H1 (cell line): ENCODE data around the gene BCAR3. TPM values are rescaled to one million over a fixed set of nuclear protein-coding genes. Genes with fewer than 3 reads are reported as not detected.

Experiments used
- CTCF ChIA-PET: fragments of 300-600 bp; sonication (Branson Sonifier 250); formaldehyde crosslinking; loops from one replicate; lab custom pipeline; 2021; ENCODE audit not compliant: partially characterized antibody; lab: Charles Lee
- POLR2A ChIA-PET: fragments of 300-600 bp; sonication (Branson Sonifier 250); formaldehyde crosslinking; loops from one replicate; lab custom pipeline; 2021; ENCODE audit warnings: inconsistent platforms; ENCODE audit not compliant: partially characterized antibody; lab: Charles Lee
- DNase-seq, 2 experiments: peaks; one replicate each; pipeline versions ENCODE4 v3.0.0 to v3.0.0-alpha.2; 2010 to 2022; ENCODE audit warnings: low spot score in 2 of 2, low read depth in 1 of 2, mixed read lengths in 1 of 2
- FAIRE-seq: peaks from 2 replicates; lab custom pipeline; 2011; peaks lifted over from hg19 to GRCh38; lab: Jason Lieb, UNC
- H2AFZ ChIP-seq: 2 replicates; pipeline ENCODE4 v1.8.1; 2012; ENCODE audit warnings: low read length, inconsistent platforms
- H2AK5ac ChIP-seq: 2 replicates; pipeline ENCODE4 v1.6.1; 2013; ENCODE audit warnings: low read depth, low read length
- H2BK120ac ChIP-seq: replicated peaks from 2 replicates; pipeline ENCODE3; 2013; ENCODE audit warnings: low read depth, low read length, inconsistent platforms
- H2BK12ac ChIP-seq: 2 replicates; pipeline ENCODE4 v1.6.1; 2013; ENCODE audit warnings: low read depth, low read length
- H2BK15ac ChIP-seq: 2 replicates; pipeline ENCODE4 v1.6.1; 2013; ENCODE audit warnings: low read length
- H2BK20ac ChIP-seq: 2 replicates; pipeline ENCODE4 v1.6.1; 2013; ENCODE audit warnings: low read length
- H2BK5ac ChIP-seq: 2 replicates; pipeline ENCODE4 v1.6.1; 2013; ENCODE audit warnings: low read depth, low read length
- H3K14ac ChIP-seq: 2 replicates; pipeline ENCODE4 v1.6.1; 2013; ENCODE audit warnings: inconsistent platforms; ENCODE audit not compliant: insufficient read length
- H3K18ac ChIP-seq: 2 replicates; pipeline ENCODE4 v1.6.1; 2013; ENCODE audit warnings: low read length; ENCODE audit errors: extremely low read depth
- H3K23ac ChIP-seq: 2 replicates; pipeline ENCODE4 v1.6.1; 2013; ENCODE audit warnings: inconsistent platforms; ENCODE audit not compliant: insufficient read length
- H3K23me2 ChIP-seq: 2 replicates; pipeline ENCODE4 v1.6.1; 2013; ENCODE audit warnings: low read depth, low read length
- H3K27ac ChIP-seq: 2 replicates; pipeline ENCODE4 v1.6.1; 2011; ENCODE audit warnings: low read depth, low read length, inconsistent platforms
- H3K27me3 ChIP-seq, 4 experiments: replicated peaks in 1 of 4; 1 replicate in 1 of 4; 2 replicates in 3 of 4; pipeline versions ENCODE4 v1.6.1 to v1.8.1; 2011 to 2013; ENCODE audit warnings: low read length in 3 of 4, mild to moderate bottlenecking in 3 of 4, inconsistent platforms in 2 of 4, mixed read lengths in 2 of 4, moderate library complexity in 1 of 4; ENCODE audit not compliant: control insufficient read depth in 3 of 4, insufficient read depth in 3 of 4; ENCODE audit errors: extremely low read depth in 1 of 4
- H3K36me3 ChIP-seq, 4 experiments: 2 replicates each; pipeline versions ENCODE4 v1.6.1 to v1.8.1; 2011 to 2013; ENCODE audit warnings: mild to moderate bottlenecking in 4 of 4, low read length in 3 of 4, moderate library complexity in 2 of 4, control low read depth in 1 of 4, inconsistent platforms in 1 of 4; ENCODE audit not compliant: insufficient read depth in 4 of 4, control insufficient read depth in 2 of 4
- H3K4ac ChIP-seq: replicated peaks from 2 replicates; pipeline ENCODE3; 2013; ENCODE audit warnings: low read length, low read depth, mixed read lengths, inconsistent platforms; ENCODE audit not compliant: insufficient read length
- H3K4me1 ChIP-seq, 4 experiments: replicated peaks in 1 of 4; 1 replicate in 1 of 4; 2 replicates in 3 of 4; pipeline versions ENCODE4 v1.6.1 to v1.8.1; 2011 to 2013; ENCODE audit warnings: low read length in 3 of 4, inconsistent platforms in 2 of 4, mixed read lengths in 1 of 4; ENCODE audit not compliant: insufficient read depth in 4 of 4, control insufficient read depth in 3 of 4
- H3K4me2 ChIP-seq, 2 experiments: 2 replicates each; pipeline versions ENCODE4 v1.6.1 to v1.8.1; 2011 to 2013; ENCODE audit warnings: low read depth in 2 of 2, low read length in 2 of 2, control low read depth in 1 of 2, inconsistent platforms in 1 of 2, mild to moderate bottlenecking in 1 of 2; ENCODE audit not compliant: insufficient read depth in 1 of 2
- H3K4me3 ChIP-seq, 4 experiments: fragments of 200-600, 300-600 bp in 1 of 4; sonication (generic), shearing (Covaris generic), sonication (Bioruptor Twin) in 1 of 4; 2 replicates each; pipeline versions ENCODE4 v1.5.1 to v1.8.1; 2011 to 2016; ENCODE audit warnings: low read length in 4 of 4, low read depth in 3 of 4, control low read depth in 2 of 4, inconsistent platforms in 2 of 4, mild to moderate bottlenecking in 2 of 4, mixed read lengths in 1 of 4, moderate library complexity in 1 of 4; ENCODE audit not compliant: insufficient read depth in 2 of 4; ENCODE audit errors: extremely low read depth in 1 of 4
- H3K56ac ChIP-seq: replicated peaks from 2 replicates; pipeline ENCODE3; 2013; ENCODE audit warnings: low read depth, mild to moderate bottlenecking, mixed read lengths, low read length, inconsistent platforms; ENCODE audit not compliant: insufficient read length
- H3K79me1 ChIP-seq: 2 replicates; pipeline ENCODE4 v1.6.1; 2013; ENCODE audit warnings: low read depth, low read length, control low read depth
- H3K79me2 ChIP-seq, 2 experiments: 2 replicates each; pipeline versions ENCODE4 v1.6.1 to v1.8.1; 2012 to 2013; ENCODE audit warnings: low read length in 2 of 2, mild to moderate bottlenecking in 2 of 2, inconsistent platforms in 1 of 2; ENCODE audit not compliant: insufficient read depth in 2 of 2, control insufficient read depth in 1 of 2
- H3K9ac ChIP-seq, 4 experiments: replicated peaks in 1 of 4; 1 replicate in 1 of 4; 2 replicates in 3 of 4; pipeline versions ENCODE4 v1.6.1 to v1.8.1; 2011 to 2013; ENCODE audit warnings: low read depth in 3 of 4, low read length in 3 of 4, control low read depth in 2 of 4, mild to moderate bottlenecking in 2 of 4, moderate library complexity in 2 of 4, inconsistent platforms in 1 of 4; ENCODE audit errors: extremely low read depth in 1 of 4
- H3K9me3 ChIP-seq, 2 experiments: 2 replicates each; pipeline versions ENCODE4 v1.6.1 to v1.8.1; 2012 to 2013; ENCODE audit warnings: mild to moderate bottlenecking in 2 of 2, moderate library complexity in 2 of 2, control low read depth in 1 of 2, inconsistent platforms in 1 of 2, low read depth in 1 of 2, low read length in 1 of 2, mixed read lengths in 1 of 2; ENCODE audit not compliant: insufficient read depth in 2 of 2
- H4K20me1 ChIP-seq, 2 experiments: replicated peaks in 1 of 2; 2 replicates each; pipeline versions ENCODE3 to v1.8.1; 2011 to 2013; ENCODE audit warnings: inconsistent platforms in 2 of 2, low read length in 2 of 2, mild to moderate bottlenecking in 1 of 2; ENCODE audit not compliant: insufficient read depth in 2 of 2, control insufficient read depth in 1 of 2
- H4K5ac ChIP-seq: 2 replicates; pipeline ENCODE4 v1.6.1; 2013; ENCODE audit warnings: low read length, low read depth, mixed read lengths, inconsistent platforms; ENCODE audit not compliant: insufficient read length
- H4K8ac ChIP-seq: 2 replicates; pipeline ENCODE4 v1.8.0; 2013; ENCODE audit warnings: mild to moderate bottlenecking, moderate library complexity, low read length, inconsistent platforms; ENCODE audit not compliant: insufficient read depth; ENCODE audit errors: extremely low read depth
- H4K91ac ChIP-seq: replicated peaks from 2 replicates; pipeline ENCODE3; 2013; ENCODE audit warnings: low read length, mixed read lengths, inconsistent platforms; ENCODE audit not compliant: insufficient read length
- CHD2 ChIP-seq: IDR thresholded peaks from 2 replicates; pipeline ENCODE4 v1.6.1; 2012; ENCODE audit warnings: low read length, improper control_type of control experiment
- whole genome bisulfite sequencing, 2 experiments: shearing (Covaris generic) in 1 of 2; methylation state at CpG; one replicate each; pipeline versions ENCODE4 v1.1.6 to v1.1.7; 2013 to 2015; ENCODE audit warnings: low lambda C conversion rate in 2 of 2, mixed read lengths in 2 of 2, inconsistent platforms in 1 of 2, low coverage in 1 of 2, missing lambda C conversion rate in 1 of 2; ENCODE audit not compliant: insufficient replicate concordance in 2 of 2, insufficient coverage in 1 of 2, insufficient read length in 1 of 2; ENCODE audit errors: extremely low coverage in 1 of 2, missing lambda C conversion rate in 1 of 2; 5-methylcytosine and 5-hydroxymethylcytosine counted together
- polyA plus RNA-seq, 7 experiments: library from polyadenylated mRNA; depleted of rRNA in 3 of 7; stranded (reverse) in 5 of 7; unstranded in 2 of 7; fragments of >200 nt in 5 of 7; fragments of 200-250 nt in 2 of 7; gene quantifications; 1 replicate in 5 of 7; 2 replicates in 1 of 7; 4 replicates in 1 of 7; pipeline versions ENCODE4 v1.2.1 to v1.2.3, GENCODE V29; 2011 to 2013; ENCODE audit warnings: missing spikeins in 2 of 7, mixed read lengths in 2 of 7
- total RNA-seq: library from RNA; stranded (reverse); fragmentation: NEBNext Ultra II Directional; extraction: Animal tissue kit (Norgen Biotek cat#: 25700); gene quantifications from 2 replicates; pipeline ENCODE4 v1.2.1, GENCODE V29; 2021

BCAR3 gene
- total and polyA plus RNA-seq, 2 of the 8 experiments (the other 6 are each of a cell fraction or from before 2014, with no cell fraction given): 5.6 to 9.2 TPM

DNA sequence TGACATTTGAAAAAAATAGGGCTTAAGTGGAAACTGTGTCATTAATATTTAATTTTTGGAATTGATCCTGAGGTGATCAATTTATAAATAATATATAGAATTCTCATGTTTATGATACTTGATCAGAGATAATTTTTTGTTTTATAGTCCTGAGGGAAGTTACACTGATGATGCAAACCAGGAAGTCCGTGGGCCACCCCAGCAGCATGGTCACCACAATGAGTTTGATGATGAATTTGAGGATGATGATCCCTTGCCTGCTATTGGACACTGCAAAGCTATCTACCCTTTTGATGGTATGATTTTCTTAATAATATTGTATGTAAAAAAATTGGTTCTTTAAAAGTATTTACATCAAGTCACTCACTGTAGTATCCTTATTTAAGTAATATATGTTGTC lies 132.5 kb downstream of the BCAR3 start:
- Histone ChIP-seq H3K56ac (no peak overlapping the region), H2AK5ac (no peak overlapping the region), H3K27me3 (no peaks in the 10 kb centered on the region), H4K8ac (no peak overlapping the region), H3K36me3 (peaks cover 2 to 86% (median 35%) of the 10 kb centered on the region in 4 experiments), H2AFZ (no peak overlapping the region), H3K79me1 (no peaks in the 10 kb centered on the region; the same call in 1 of the 2 replicates), H2BK15ac (no peak overlapping the region), H3K4me2 (no peak overlapping the region), H4K5ac (no peak overlapping the region), H4K20me1 (peaks cover 0 to 7% of the 10 kb centered on the region in 2 experiments), H3K4me3 (no peak overlapping the region), H2BK12ac (no peak overlapping the region), H3K23me2 (no peaks in the 10 kb centered on the region), H3K27ac (no peak overlapping the region), H3K23ac (no peak overlapping the region), H3K4me1 (peaks cover 0 to 8% (median 5%) of the 10 kb centered on the region in 4 experiments; a peak in 3 of 7 replicates), H3K18ac (no peak overlapping the region), H2BK5ac (no peak overlapping the region), H3K4ac (no peak overlapping the region), H3K14ac (no peak overlapping the region), H2BK20ac (no peak overlapping the region), H3K9ac (no peak overlapping the region), H2BK120ac (no peak overlapping the region), H3K9me3 (no peaks in the 10 kb centered on the region), H3K79me2 (no peaks in the 10 kb centered on the region), H4K91ac (no peak overlapping the region)
- FAIRE-seq: no peak
- TF ChIP-seq CHD2: no peak
- POLR2A ChIA-PET: no interaction called here
- CTCF ChIA-PET: no interaction called here
- 92% methylated on average over 1 of the region's 1 CpG; no CpG with 5 or more reads in 1 of the 2 experiments for whole genome bisulfite sequencing, 2 experiments
- DNase-seq: no peak
